Stimulated activated CD8-positive, alpha-beta memory T cell treated with anti-CD3 and anti-CD28 coated beads, Interleukin-12 subunit alpha, Interleukin-12 subunit beta, amount 100 ng/mL, for 4 hours (primary cell): Measurements from ENCODE around the gene IPO4.
"Not testable (repeated sequence)": the region's sequence is repeated elsewhere in the genome, so short reads cannot be mapped to it uniquely, and the experiment has no call there.

Experiments used
- DNase-seq: peaks from one replicate; pipeline ENCODE4 v3.0.0-alpha.2; 2020; ENCODE audit warnings: low read depth

Gene IPO4

GRCh38 chr14:24216876-24217275, 28.3 kb upstream of the IPO4 start:
- DNase-seq = not testable (repeated sequence)

- no peak for DNase-seq
Observed at GRCh38 chr14:24216345-24216699, 27.7 kb upstream of the IPO4 start.

GRCh38 chr14:24215495-24216344, 27.1 kb upstream of the IPO4 start, which contains the start of gene MDP1:
TSS of gene MDP1 (minus strand) at chr14:24216066. CDS start at chr14:24215955, 111 bp downstream.
- peak; percentile 68 for DNase-seq

GRCh38 chr14:24213866-24214662, 25.4 kb upstream of the IPO4 start:
- no peak for DNase-seq

- DNase-seq = peak; percentile 91
Observed at GRCh38 chr14:24212924-24213865, 24.6 kb upstream of the IPO4 start, which contains the start of gene CHMP4A. TSS of gene CHMP4A (minus strand) at chr14:24213488. CDS start at chr14:24213439, 49 bp downstream.

GRCh38 chr14:24211311-24211710, 22.7 kb upstream of the IPO4 start:
- no peak for DNase-seq

GRCh38 chr14:24207625-24208024, 19.0 kb upstream of the IPO4 start:
- DNase-seq = no peak

- DNase-seq = no peak
Observed at GRCh38 chr14:24207104-24207551, 18.5 kb upstream of the IPO4 start.

- DNase-seq = no peak
Observed at GRCh38 chr14:24206260-24207103, 17.9 kb upstream of the IPO4 start.

GRCh38 chr14:24204163-24205146, 15.8 kb upstream of the IPO4 start:
- no peak for DNase-seq

GRCh38 chr14:24203249-24203886, 14.8 kb upstream of the IPO4 start:
- DNase-seq = not testable (repeated sequence)

GRCh38 chr14:24202538-24202937, 13.9 kb upstream of the IPO4 start:
- DNase-seq = not testable (repeated sequence)

GRCh38 chr14:24198814-24199524, 10.4 kb upstream of the IPO4 start:
- no peak for DNase-seq

- no peak for DNase-seq
Observed at GRCh38 chr14:24197056-24197450, 8.4 kb upstream of the IPO4 start.

GRCh38 chr14:24196071-24197055, 7.7 kb upstream of the IPO4 start:
- DNase-seq = no peak

- peak; percentile 83 for DNase-seq
Observed at GRCh38 chr14:24195186-24196070, 6.8 kb upstream of the IPO4 start, which contains the start of gene TM9SF1. TSS of gene TM9SF1 (minus strand) at chr14:24195441. CDS start at chr14:24195019, 422 bp downstream.
